GM23338 (cell line): ENCODE measurements around the gene ARL6IP5. TPM values are rescaled to one million over a fixed set of nuclear protein-coding genes. Genes with fewer than 3 reads are reported as not detected.

Source experiments
- ATAC-seq: fragments of 200-7000 bp; cut with Tn5 transposase; 3 replicates; pipeline ENCODE4 v1.9.1; 2020
- DNase-seq: peaks from one replicate; pipeline ENCODE4 v3.0.0-alpha.2; 2015; ENCODE audit warnings: low spot score
- H2AFZ ChIP-seq: fragments of 200-600 bp; sonication (generic); 2 replicates; pipeline ENCODE4 v1.8.0; 2016; ENCODE audit warnings: antibody characterized with exemption, mild to moderate bottlenecking, moderate library complexity
- H3F3A ChIP-seq: fragments of 200-600 bp; sonication (generic); replicated peaks from 2 replicates; pipeline ENCODE4 v1.8.0; 2017; ENCODE audit warnings: antibody characterized with exemption, mixed run types, low read depth
- H3K27ac ChIP-seq: fragments of 200-600 bp; sonication (generic); 2 replicates; pipeline ENCODE4 v1.6.1; 2016; ENCODE audit warnings: low read depth
- H3K27me3 ChIP-seq: fragments of 200-600 bp; sonication (generic); 2 replicates; pipeline ENCODE4 v1.8.0; 2016; ENCODE audit warnings: mild to moderate bottlenecking, mixed run types, moderate library complexity; ENCODE audit not compliant: insufficient read depth
- H3K36me3 ChIP-seq: fragments of 200-600 bp; sonication (generic); 2 replicates; pipeline ENCODE4 v1.8.0; 2016; ENCODE audit warnings: mild to moderate bottlenecking; ENCODE audit not compliant: insufficient read depth
- H3K4me1 ChIP-seq: fragments of 200-600 bp; sonication (generic); 2 replicates; pipeline ENCODE4 v1.8.0; 2016; ENCODE audit warnings: mild to moderate bottlenecking, moderate library complexity; ENCODE audit not compliant: insufficient read depth
- H3K4me2 ChIP-seq: fragments of 200-600 bp; sonication (generic); 2 replicates; pipeline ENCODE4 v1.7.1; 2017; ENCODE audit warnings: mixed run types
- H3K4me3 ChIP-seq: fragments of 200-600 bp; sonication (generic); 2 replicates; pipeline ENCODE4 v1.6.1; 2016; ENCODE audit warnings: mixed run types
- H3K79me2 ChIP-seq: fragments of 200-600 bp; sonication (generic); replicated peaks from 2 replicates; pipeline ENCODE4 v1.8.0; 2017; ENCODE audit warnings: mild to moderate bottlenecking; ENCODE audit not compliant: insufficient read depth
- H3K9me2 ChIP-seq: fragments of 200-600 bp; sonication (generic); 2 replicates; pipeline ENCODE4 v1.8.0; 2017; ENCODE audit not compliant: insufficient read depth
- H4K20me1 ChIP-seq: fragments of 200-600 bp; sonication (generic); replicated peaks from 2 replicates; pipeline ENCODE4 v1.8.0; 2017; ENCODE audit warnings: mild to moderate bottlenecking; ENCODE audit not compliant: insufficient read depth
- H3K27ac Mint-ChIP-seq: 2 replicates; pipeline ENCODE4 v1.8.0; 2020; ENCODE audit warnings: inconsistent platforms, mild to moderate bottlenecking, moderate library complexity, mixed read lengths
- H3K27me3 Mint-ChIP-seq: 3 replicates; pipeline ENCODE4 v1.8.0; 2022; ENCODE audit warnings: low read depth, mild to moderate bottlenecking, moderate library complexity, mixed read lengths, inconsistent platforms; ENCODE audit not compliant: insufficient read depth, poor library complexity
- H3K36me3 Mint-ChIP-seq: 3 replicates; pipeline ENCODE4 v1.8.0; 2021; ENCODE audit warnings: low read depth, mild to moderate bottlenecking, inconsistent platforms, moderate library complexity, mixed read lengths
- H3K4me1 Mint-ChIP-seq: 3 replicates; pipeline ENCODE4 v1.8.0; 2020; ENCODE audit warnings: mild to moderate bottlenecking, inconsistent platforms, mixed read lengths
- H3K4me3 Mint-ChIP-seq: 3 replicates; pipeline ENCODE4 v1.8.0; 2021; ENCODE audit warnings: moderate library complexity, mild to moderate bottlenecking, inconsistent platforms, mixed read lengths
- H3K9me3 Mint-ChIP-seq: 3 replicates; pipeline ENCODE4 v1.8.0; 2020; ENCODE audit warnings: moderate library complexity, mild to moderate bottlenecking, inconsistent platforms, mixed read lengths
- EZH2 ChIP-seq: fragments of 200-600 bp; sonication (generic); IDR thresholded peaks from one replicate; pipeline ENCODE4 v1.8.0; 2017; ENCODE audit warnings: antibody characterized with exemption, mild to moderate bottlenecking, low read depth; ENCODE audit not compliant: unreplicated experiment
- EZH2phosphoT487 ChIP-seq: fragments of 200-600 bp; sonication (generic); IDR thresholded peaks from one replicate; pipeline ENCODE4 v1.8.1; 2018; ENCODE audit warnings: antibody characterized with exemption; ENCODE audit not compliant: unreplicated experiment
- ZNF114 ChIP-seq: fragments of 250-450 bp; sonication (Bioruptor Pico); IDR thresholded peaks from 2 replicates; pipeline ENCODE4 v1.5.0; 2020; ENCODE audit warnings: mild to moderate bottlenecking, moderate library complexity
- polyA plus RNA-seq: library from polyadenylated mRNA; unstranded; fragments of >200 nt; fragmentation: Nextera tagmentation; extraction: Ambion mirVana; gene quantifications from 2 replicates; pipeline ENCODE4 v1.2.1, GENCODE V29; 2016
- total RNA-seq: library from RNA; depleted of rRNA; stranded (reverse); fragments of >200 nt; shearing (Covaris generic); gene quantifications from 2 replicates; pipeline ENCODE4 v1.2.3, GENCODE V29; 2014
- TF ChIP-seq, protein P1 (sequence below): IDR thresholded peaks from one replicate; pipeline ENCODE4 v1.6.1; 2018; ENCODE audit warnings: antibody characterized with exemption; ENCODE audit not compliant: unreplicated experiment
- TF ChIP-seq, protein P2 (sequence below): fragments of 250-450 bp; sonication (Bioruptor Pico); IDR thresholded peaks from 2 replicates; pipeline ENCODE4 v1.5.0; 2020; ENCODE audit warnings: mild to moderate bottlenecking, moderate library complexity

The ARL6IP5 gene
- total and polyA plus RNA-seq, 2 experiments from 2014 or later = 28.8 to 39.8 TPM

DNA sequence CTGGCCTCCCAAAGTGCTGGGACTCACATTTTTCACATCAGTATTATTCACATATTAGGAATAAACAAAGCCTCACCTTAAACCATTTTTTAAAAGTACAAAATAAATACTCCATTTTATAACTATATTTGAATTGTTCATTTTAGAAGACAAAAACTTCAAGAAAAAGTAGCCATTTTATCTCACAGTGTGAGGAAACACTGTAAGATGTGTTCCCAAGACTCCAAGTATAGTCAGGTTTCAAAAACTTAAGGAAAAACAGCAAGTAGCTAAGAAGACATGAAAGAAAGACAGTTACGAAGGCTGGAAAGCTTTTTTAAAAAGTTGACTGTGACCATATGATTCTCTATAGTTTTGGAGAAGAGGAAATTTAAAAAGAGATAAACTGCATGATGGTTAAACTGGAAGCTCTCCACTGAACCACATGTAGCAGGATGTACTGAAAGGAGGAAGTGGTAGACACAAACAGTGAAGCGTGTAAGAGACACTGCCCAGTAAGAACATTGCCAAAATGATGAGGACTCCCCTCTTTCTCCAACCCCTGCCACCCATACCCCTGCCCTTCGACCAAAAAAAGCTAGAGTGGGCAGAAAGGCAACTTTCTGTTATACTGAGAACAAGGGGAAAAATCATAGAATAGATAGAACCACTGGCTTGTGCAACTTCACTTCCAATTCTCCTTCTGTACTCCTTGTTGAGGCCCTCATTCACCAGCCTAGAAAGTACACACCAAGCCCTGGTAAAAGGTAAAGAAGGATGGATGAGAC, 26.4 kb upstream of the ARL6IP5 start:
- Histone ChIP-seq H3F3A (no peaks in the 10 kb centered on the region), H3K27ac (no peak overlapping the region), H3K4me2 (no peak overlapping the region), H2AFZ (no peak overlapping the region), H4K20me1 (no peaks in the 10 kb centered on the region), H3K4me1 (no peaks in the 10 kb centered on the region), H3K36me3 (peaks cover 42% of the 10 kb centered on the region), H3K4me3 (no peak overlapping the region), H3K79me2 (no peaks in the 10 kb centered on the region), H3K27me3 (no peaks in the 10 kb centered on the region), H3K9me2 (no peaks in the 10 kb centered on the region)
- ATAC-seq (no peak), DNase-seq (no peak)
- no peaks in the 10 kb centered on the region for H3K4me1 Mint-ChIP-seq
- no peak overlapping the region for H3K4me3 Mint-ChIP-seq
- TF ChIP-seq, protein P1, sequence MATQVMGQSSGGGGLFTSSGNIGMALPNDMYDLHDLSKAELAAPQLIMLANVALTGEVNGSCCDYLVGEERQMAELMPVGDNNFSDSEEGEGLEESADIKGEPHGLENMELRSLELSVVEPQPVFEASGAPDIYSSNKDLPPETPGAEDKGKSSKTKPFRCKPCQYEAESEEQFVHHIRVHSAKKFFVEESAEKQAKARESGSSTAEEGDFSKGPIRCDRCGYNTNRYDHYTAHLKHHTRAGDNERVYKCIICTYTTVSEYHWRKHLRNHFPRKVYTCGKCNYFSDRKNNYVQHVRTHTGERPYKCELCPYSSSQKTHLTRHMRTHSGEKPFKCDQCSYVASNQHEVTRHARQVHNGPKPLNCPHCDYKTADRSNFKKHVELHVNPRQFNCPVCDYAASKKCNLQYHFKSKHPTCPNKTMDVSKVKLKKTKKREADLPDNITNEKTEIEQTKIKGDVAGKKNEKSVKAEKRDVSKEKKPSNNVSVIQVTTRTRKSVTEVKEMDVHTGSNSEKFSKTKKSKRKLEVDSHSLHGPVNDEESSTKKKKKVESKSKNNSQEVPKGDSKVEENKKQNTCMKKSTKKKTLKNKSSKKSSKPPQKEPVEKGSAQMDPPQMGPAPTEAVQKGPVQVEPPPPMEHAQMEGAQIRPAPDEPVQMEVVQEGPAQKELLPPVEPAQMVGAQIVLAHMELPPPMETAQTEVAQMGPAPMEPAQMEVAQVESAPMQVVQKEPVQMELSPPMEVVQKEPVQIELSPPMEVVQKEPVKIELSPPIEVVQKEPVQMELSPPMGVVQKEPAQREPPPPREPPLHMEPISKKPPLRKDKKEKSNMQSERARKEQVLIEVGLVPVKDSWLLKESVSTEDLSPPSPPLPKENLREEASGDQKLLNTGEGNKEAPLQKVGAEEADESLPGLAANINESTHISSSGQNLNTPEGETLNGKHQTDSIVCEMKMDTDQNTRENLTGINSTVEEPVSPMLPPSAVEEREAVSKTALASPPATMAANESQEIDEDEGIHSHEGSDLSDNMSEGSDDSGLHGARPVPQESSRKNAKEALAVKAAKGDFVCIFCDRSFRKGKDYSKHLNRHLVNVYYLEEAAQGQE = no peak
- TF ChIP-seq EZH2 (no peak), ZNF114 (CRISPR knock-in tag) (no peak), EZH2phosphoT487 (no peak)
- TF ChIP-seq, protein P2, sequence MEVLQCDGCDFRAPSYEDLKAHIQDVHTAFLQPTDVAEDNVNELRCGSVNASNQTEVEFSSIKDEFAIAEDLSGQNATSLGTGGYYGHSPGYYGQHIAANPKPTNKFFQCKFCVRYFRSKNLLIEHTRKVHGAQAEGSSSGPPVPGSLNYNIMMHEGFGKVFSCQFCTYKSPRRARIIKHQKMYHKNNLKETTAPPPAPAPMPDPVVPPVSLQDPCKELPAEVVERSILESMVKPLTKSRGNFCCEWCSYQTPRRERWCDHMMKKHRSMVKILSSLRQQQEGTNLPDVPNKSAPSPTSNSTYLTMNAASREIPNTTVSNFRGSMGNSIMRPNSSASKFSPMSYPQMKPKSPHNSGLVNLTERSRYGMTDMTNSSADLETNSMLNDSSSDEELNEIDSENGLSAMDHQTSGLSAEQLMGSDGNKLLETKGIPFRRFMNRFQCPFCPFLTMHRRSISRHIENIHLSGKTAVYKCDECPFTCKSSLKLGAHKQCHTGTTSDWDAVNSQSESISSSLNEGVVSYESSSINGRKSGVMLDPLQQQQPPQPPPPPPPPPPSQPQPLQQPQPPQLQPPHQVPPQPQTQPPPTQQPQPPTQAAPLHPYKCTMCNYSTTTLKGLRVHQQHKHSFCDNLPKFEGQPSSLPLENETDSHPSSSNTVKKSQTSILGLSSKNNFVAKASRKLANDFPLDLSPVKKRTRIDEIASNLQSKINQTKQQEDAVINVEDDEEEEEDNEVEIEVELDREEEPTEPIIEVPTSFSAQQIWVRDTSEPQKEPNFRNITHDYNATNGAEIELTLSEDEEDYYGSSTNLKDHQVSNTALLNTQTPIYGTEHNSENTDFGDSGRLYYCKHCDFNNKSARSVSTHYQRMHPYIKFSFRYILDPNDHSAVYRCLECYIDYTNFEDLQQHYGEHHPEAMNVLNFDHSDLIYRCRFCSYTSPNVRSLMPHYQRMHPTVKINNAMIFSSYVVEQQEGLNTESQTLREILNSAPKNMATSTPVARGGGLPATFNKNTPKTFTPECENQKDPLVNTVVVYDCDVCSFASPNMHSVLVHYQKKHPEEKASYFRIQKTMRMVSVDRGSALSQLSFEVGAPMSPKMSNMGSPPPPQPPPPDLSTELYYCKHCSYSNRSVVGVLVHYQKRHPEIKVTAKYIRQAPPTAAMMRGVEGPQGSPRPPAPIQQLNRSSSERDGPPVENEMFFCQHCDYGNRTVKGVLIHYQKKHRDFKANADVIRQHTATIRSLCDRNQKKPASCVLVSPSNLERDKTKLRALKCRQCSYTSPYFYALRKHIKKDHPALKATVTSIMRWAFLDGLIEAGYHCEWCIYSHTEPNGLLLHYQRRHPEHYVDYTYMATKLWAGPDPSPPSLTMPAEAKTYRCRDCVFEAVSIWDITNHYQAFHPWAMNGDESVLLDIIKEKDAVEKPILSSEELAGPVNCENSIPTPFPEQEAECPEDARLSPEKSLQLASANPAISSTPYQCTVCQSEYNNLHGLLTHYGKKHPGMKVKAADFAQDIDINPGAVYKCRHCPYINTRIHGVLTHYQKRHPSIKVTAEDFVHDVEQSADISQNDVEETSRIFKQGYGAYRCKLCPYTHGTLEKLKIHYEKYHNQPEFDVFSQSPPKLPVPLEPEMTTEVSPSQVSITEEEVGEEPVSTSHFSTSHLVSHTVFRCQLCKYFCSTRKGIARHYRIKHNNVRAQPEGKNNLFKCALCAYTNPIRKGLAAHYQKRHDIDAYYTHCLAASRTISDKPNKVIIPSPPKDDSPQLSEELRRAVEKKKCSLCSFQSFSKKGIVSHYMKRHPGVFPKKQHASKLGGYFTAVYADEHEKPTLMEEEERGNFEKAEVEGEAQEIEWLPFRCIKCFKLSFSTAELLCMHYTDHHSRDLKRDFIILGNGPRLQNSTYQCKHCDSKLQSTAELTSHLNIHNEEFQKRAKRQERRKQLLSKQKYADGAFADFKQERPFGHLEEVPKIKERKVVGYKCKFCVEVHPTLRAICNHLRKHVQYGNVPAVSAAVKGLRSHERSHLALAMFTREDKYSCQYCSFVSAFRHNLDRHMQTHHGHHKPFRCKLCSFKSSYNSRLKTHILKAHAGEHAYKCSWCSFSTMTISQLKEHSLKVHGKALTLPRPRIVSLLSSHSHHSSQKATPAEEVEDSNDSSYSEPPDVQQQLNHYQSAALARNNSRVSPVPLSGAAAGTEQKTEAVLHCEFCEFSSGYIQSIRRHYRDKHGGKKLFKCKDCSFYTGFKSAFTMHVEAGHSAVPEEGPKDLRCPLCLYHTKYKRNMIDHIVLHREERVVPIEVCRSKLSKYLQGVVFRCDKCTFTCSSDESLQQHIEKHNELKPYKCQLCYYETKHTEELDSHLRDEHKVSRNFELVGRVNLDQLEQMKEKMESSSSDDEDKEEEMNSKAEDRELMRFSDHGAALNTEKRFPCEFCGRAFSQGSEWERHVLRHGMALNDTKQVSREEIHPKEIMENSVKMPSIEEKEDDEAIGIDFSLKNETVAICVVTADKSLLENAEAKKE = no peak
- no peaks in the 10 kb centered on the region for H3K27me3 Mint-ChIP-seq
- no peaks in the 10 kb centered on the region for H3K9me3 Mint-ChIP-seq
- H3K36me3 Mint-ChIP-seq = peaks cover 56% of the 10 kb centered on the region
- no peak overlapping the region for H3K27ac Mint-ChIP-seq
